HFF-Myc (cell line): ENCODE data around the gene USP1.

Experiments
- DNase-seq: peaks from one replicate; pipeline ENCODE4 v3.0.0-alpha.2; 2011; ENCODE audit warnings: low read depth; ENCODE audit errors: extremely low read depth
- H3K4me3 ChIP-seq: replicated peaks from 2 replicates; pipeline ENCODE4 v1.5.1; 2011; ENCODE audit warnings: low read depth, mild to moderate bottlenecking, control low read depth, low read length
- TF ChIP-seq, protein P1 (sequence below): IDR thresholded peaks from 2 replicates; pipeline ENCODE4 v1.5.1; 2012; ENCODE audit warnings: mild to moderate bottlenecking, low read depth, low read length, control low read depth; ENCODE audit errors: missing control alignments

Gene USP1

DNA sequence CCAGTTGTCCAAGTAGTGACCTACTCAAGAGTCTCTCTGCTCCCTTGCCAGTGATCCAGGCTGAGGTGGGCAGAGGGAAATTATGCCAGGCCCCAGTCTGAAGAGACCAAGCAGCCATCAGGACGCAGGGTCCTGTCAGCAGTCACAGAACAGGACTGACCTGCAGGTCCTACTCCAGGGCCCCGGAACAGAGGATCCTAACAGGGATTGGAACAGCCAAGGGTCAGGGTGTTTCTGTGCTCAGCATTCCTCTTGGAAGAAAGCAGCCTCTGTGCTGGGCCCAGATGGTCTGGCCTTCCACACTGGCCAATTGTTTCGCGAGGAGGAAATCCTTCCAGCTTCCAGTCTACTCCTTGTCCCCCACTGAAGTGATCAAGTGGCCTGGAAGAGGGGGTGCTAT lies 41.6 kb upstream of the USP1 start:
- no peak for DNase-seq
- H3K4me3 ChIP-seq = no peak overlapping the region
- TF ChIP-seq, protein P1, sequence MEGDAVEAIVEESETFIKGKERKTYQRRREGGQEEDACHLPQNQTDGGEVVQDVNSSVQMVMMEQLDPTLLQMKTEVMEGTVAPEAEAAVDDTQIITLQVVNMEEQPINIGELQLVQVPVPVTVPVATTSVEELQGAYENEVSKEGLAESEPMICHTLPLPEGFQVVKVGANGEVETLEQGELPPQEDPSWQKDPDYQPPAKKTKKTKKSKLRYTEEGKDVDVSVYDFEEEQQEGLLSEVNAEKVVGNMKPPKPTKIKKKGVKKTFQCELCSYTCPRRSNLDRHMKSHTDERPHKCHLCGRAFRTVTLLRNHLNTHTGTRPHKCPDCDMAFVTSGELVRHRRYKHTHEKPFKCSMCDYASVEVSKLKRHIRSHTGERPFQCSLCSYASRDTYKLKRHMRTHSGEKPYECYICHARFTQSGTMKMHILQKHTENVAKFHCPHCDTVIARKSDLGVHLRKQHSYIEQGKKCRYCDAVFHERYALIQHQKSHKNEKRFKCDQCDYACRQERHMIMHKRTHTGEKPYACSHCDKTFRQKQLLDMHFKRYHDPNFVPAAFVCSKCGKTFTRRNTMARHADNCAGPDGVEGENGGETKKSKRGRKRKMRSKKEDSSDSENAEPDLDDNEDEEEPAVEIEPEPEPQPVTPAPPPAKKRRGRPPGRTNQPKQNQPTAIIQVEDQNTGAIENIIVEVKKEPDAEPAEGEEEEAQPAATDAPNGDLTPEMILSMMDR = no peak

DNA sequence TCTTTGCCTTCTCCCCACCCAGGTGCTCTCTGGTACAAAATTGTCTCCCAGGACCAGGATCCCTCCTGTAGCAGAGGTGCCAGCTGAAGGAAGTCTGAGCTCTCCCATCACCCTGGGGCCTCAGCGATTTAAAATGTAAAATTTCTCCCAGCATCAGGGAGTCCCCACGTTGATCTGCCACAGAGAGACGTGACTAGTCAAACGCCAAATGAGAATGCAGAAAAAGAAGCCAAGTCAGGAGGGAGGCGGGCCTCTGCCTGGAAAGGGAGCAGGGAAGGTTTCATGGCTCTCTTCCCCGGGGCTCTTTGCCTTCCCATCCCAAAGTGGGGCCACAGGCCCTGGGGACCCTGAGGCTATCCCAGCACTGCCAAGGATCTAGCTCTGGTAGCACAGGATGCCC lies 40.0 kb upstream of the USP1 start:
- no peak overlapping the region for H3K4me3 ChIP-seq
- TF ChIP-seq, protein P1 = no peak
- no peak for DNase-seq

DNA sequence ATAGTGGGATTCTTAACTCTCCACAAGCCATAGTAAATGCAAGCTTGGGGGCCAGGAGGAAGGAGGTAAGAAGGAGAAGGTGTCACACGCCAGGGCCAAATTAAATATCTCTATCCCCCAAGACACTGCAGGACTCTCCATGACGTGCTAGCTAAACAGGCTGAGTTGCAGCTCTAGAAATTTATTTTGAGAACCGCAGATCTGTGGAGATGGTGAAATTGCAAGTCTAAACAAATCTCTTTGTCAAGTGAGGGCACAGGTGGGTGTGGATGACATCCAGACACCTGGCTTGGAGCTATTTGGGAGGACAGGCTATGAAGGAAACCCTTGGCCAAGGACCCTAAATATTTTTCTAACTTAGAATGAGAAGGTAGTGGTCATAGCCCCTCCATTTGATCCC lies 39.5 kb upstream of the USP1 start:
- TF ChIP-seq, protein P1 = no peak
- no peak for DNase-seq
- H3K4me3 ChIP-seq = no peak overlapping the region

DNA sequence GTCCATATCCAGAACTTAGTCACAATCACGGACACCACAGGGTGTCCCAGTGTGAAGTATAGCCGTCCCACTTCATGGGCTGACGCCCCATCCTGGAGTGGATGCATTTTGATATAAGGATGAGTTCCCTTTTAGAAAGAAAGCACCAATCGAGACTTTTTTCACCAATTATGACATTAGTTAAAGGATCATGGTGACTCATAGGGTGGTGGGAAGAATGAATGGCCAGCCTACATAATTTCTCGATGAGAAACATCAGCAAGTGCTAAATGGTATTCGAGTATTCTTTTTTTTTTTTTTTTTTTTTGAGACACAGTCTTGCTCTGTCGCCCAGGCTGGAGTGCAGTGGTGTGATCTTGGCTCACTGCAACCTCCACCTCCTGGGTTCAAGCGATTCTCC lies 38.5 kb upstream of the USP1 start:
- DNase-seq = no peak
- TF ChIP-seq, protein P1 = no peak
- no peak overlapping the region for H3K4me3 ChIP-seq

DNA sequence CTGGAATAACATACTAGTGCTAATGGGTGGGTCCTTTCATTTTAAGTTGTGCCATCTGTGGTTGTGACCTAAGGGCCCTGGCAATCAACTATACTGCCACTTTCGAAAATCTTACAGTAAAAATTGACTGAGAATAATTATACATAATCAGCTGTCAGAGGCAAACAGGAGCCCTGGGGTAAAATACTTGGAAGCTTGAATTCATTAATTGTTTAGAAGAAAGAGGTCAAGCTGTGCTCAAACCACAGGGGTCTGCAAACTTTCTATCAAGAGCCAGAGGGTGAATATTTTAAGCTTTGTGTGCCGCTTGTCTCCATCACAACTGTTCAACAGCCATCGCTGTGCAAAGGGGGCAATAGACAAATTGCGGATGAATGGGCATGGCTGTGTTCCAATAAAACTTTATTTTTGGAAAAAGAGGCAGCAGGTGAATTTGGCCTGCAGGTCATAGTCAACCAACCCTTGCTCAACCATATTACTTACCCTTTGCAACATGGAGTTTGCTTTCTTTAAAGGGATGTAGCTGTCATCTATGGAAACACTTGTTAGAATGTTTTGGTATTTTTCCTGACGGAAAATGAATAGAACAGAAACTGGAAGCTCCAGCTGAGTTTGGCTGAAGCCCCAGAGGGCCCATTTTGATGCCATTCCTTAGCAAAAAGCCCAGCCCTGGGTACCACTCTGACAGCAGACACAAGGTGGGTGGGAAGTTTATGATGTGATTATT lies 35.7 kb upstream of the USP1 start:
- TF ChIP-seq, protein P1 = no peak
- no peak overlapping the region for H3K4me3 ChIP-seq
- DNase-seq = no peak

DNA sequence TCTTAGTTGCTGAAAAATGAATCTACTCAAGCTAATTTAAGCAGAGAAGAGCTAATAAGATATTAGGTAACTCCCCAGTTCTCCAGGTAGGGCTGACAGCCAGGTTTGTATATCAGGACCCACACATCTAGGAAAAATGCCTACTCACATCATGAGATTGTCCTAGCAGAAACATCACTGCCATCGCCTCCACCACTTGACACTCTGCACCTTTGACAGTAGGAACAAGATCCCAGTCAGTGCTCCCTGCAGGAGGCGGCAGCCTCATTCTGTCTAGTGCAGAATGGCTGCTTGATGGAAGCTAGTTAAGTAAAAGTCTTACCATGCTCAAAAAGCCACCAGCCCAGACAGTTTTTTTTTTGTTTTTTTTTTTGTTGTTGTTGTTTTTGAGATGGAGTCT lies 31.6 kb upstream of the USP1 start:
- TF ChIP-seq, protein P1 = no peak
- no peak overlapping the region for H3K4me3 ChIP-seq
- DNase-seq = no peak

DNA sequence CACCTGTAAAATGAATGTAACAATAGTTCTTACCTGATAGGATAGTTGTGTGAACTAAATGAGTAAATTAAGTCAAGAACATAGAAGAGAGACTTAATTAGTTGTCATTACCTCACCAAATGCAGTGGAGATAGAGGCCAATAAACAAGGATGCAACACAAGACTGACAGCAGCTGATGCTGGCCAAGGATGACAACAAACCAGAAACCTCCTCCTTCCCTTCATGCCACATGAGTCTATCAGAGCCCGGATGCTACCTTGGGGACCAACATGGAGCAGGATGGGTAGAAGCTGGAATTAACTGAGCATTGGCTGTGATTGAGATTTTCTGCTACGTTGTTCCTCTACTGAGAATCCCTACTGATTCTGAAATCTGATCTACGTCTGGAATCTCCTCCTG lies 30.3 kb upstream of the USP1 start:
- no peak for DNase-seq
- TF ChIP-seq, protein P1 = no peak
- no peak overlapping the region for H3K4me3 ChIP-seq
